ENCODE results near the gene APOM. TPM values are rescaled to one million over a fixed set of nuclear protein-coding genes. Genes with fewer than 3 reads are reported as not detected.

The APOM gene
- total RNA-seq, 1 donor from 2014 or later, result 0.40 TPM

DNA sequence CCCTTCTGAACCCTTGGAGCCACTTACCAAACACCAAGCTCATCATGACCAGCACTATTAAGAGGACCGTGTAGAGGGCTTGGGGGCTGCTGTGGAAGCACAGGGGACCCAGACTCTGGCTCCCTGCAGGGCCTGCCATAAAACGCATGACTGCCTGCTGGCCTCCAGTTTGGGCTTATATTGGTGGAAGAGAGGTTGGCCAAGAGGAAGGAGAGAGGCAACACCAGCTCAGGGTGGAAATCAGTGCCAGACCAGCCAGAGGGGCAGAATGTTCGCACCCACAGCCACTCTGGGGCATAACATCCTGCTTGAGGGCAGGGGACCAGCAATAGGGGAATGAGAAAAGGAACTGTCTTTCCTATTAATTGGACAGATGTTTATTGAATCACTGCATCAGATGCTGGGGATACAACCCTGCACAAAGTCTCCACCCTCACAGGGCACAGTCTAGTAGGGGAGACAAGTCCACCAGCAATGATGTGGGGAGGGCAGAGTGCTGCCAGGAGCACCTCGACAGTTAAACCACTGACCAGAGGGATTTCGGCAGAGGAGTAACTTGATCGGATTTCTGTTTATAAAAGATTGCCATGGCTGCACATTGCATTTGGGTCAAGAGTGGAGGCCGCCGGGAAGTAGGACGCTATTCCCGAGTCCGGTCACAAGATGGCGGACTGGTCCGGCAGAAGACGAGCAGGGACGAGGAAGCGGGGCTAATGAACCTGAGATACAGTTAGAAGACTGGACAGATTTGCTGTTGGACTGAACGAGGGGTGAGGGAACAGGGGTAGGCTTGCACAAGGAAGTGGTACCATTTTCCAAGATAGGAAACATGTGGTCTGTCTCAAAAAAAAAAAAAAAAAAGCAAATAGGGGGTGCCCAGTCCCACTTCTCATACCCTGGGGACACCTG, 24.8 kb downstream of the APOM start, which contains the start of gene LY6G5C:
Gene LY6G5C, minus strand, starts transcription at position 842 of the 909 bp plus-strand sequence. Its CDS starts 694 bp downstream, at position 148.
- peak; percentile 90 for DNase-seq (ENCODE audit: low read depth in 2 of 2)

DNA sequence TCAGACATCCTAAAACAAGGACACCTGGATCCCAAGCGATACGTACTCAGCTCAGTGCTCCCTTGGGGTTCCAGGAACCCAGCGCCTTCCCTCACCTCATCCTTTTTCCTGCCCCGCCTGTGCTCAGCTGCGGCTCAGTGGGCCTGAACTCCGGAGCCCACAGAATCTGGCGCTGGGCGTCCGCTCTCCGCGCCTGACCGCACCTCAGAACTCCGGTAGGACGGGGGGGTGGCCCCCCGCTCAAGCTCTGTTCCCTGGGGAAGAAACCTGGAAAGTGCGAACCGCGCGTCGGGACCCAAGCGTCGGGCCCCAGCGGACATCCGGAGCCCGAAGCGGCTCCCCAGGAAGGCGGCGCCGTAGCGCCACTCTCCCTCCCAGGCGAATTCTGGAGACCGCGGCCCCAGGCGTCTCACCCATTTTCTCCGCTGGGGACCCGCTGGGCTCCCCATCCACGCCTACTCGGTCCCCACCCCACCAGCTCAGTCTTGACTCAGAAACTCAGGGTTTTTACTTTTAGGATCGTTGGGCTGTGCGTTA, 25.5 kb downstream of the APOM start:
- DNase-seq (ENCODE audit: low read depth in 2 of 2), result peak in 1 of 2 donors; percentile 42

DNA sequence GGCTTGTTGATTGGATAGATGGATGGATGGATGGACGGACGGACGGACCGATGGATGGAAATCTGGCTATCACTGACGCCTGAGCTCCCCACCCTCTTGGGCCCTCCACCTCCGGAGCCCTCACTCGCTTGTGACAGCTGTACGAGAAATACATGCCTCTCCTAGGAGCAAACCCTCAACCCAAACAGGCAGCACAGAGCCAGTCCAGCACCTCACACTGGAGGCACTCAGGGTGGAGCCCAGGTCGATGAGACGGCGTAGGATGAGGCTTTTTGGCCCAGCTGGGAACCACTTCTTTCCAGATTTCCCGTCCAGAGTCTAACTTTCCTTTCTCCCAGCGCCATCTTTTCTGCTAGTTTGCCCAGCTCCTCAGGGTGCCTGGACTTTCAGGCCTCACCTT, 27.9 kb downstream of the APOM start:
- no peak for DNase-seq (ENCODE audit: low read depth in 2 of 2)

DNA sequence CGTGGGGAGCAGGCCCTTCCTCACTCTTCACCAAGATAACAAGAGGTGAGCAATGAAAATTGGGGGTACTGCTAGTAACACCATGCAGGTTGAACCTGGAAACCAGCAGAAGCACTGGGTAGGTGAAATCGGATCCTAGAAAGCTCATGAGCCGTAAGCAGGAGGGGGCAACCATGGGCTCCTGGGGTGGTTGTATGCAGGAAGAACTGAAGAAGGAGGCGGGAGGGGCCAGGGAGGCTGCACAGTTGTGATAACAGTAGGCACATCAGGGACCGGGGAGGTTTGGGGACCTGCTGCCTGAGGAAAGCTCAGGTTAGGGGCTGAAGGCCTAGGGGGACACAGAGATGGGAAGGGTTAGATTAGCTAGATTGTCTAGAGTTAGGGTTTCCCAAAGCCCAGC, 30.8 kb downstream of the APOM start:
- DNase-seq (ENCODE audit: low read depth in 2 of 2), result no peak

DNA sequence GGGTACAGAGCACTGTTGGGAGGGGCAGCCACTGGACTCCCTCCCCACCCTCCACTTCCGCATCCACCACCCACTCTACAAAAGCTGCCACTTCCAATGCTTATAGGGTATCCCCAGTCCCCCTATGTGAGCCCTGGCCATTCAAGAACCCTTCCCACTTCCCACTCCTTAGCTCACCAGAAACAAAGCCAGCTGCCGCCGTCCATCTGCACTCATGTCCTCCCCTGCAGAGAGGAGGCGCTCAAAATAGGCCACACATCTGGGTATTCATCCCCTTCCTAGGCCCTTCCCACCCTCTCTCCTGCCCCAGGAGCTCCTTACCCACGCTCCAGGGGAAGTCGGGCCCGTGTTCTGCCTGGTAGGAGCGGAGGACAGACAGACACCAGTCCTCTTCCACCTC, 31.6 kb downstream of the APOM start:
- DNase-seq (ENCODE audit: low read depth in 2 of 2), result no peak

DNA sequence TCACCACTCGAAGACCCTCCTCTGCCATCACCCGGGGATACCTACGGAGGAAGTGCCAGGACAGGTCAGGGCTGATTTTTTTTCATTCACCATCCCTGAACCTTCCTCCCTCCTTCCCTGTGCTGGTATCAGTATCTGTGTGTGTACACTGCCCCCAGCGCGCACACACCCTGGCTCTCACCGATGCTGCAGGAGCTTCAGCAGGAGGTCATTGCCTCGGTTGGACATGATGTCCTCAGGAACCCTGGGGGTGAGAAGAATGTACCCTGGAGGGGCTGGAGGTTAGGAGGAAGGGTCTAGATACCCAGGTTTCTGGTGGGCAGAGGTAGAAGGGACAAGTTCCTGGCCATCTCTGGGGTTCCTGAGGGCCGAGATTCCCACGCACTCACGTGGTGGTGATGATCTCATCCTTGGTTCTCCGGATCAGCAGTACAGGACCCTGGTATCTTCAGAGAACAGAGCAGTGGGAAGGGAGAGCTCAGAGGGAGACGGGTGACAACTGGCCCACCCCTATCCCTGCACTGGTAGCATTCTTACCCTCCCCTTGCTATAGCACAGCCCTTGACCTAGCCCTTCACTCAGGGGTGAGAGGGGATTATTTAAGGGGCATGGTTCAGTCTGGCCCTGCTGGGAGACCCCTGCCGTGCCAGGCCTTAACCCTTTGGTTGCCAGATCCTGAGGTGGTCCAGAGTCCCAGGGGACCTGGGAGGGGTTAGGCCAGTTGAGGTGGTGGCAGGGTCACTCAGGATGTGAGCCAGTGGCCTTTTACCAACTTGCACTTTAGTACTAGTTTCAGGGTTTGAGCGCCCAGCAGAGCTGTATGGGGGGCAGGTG, 32.4 kb downstream of the APOM start:
- no peak for DNase-seq (ENCODE audit: low read depth in 2 of 2)

DNA sequence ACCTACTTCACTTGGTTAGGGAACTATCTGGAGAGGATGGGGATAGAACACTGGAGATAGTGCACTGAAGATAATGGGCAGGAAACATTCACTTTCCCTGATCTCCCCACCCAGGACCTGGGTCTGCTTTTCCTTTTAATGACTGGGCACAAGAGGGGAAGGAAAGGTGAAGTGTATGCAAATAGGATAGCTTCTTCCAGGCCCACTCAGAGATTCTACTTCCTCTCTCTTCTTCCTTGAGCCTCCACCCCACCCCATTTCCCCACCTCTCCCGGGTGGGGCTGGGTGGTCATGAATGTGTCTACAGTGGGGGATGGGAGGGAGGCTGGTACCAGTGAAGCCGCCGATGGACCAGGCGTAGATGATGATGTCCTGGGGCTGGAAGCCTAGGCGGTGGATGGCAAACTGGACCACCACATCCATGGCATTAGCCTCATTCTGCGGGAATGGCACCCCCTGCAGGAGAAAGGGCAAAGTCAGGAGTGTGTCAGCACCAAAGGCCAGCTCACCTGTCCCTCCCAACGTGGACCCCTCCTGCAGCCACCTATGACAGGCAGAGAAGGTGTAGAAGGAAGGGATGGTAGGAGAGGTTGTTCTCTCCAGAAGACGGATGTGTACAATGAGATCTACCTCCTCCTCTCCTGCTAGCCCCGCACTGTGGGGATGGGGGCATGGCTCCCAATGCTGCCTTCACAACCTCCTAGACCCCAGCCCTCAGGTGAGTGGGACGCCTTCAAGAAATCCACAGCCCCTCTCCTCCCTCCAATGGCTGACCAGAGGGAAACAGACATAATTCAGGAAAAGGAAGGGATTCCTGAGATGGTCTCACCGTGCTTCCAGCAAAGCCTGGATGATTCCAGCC, 33.8 kb downstream of the APOM start:
- DNase-seq (ENCODE audit: low read depth in 2 of 2), result peak in 1 of 2 donors; percentile 29

DNA sequence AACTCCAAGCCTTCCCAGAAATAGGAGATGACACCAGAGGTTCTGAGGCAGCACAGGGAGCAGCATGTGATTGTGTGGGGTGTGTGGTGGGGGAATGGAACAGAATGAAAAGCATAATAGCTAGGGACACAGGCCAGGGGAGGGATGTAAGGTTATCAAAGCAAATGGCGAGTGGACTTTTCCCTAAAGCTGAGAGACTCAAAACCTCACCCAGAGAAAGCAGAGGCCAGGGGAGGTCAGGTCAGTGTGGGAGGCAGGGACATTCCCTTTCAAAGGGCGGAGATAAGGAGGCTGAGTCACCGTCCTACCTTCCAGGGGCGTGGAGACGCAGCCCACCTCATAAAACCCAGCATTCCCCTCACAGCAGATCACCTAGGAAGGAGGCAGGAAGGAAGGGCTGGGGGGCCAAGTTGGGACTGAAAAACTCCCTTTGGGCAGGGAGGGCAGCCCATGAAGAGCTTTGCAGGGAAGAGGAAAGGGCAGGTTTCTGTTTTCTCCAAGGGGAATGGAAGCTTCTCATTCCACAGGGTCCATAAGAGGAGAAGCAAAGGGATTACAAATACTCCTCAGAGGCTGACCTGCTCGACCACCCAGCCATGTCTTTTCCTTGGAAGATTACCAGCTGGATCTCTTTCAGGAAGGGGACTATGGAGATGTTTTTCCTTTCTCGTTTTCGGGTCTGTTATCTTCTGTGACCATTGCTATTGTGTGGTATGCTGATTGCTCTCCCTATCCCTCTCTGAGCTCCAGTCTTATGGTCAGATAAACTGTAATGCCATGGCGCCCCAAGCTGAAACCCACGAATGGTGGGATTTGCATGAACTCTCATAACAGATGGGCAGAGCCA, 34.8 kb downstream of the APOM start:
- DNase-seq (ENCODE audit: low read depth in 2 of 2), result no peak

DNA sequence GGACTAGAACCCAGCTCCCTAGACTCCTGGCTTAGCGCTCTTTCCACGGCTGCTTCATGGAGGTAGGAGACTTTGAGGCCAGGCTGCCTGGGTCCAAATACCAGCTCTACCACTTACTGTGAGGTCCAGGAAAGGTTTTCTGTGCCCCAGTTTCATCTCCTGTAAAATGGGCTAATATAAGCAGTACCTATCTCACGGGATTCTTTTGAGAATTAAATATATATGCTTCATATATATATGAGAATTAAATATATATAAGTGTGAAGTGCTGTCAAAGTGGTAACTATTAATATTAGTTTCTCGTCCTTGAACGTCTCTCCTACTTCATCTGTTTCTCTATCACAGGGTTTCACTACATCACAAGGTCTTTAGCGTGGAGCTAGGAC, 35.4 kb downstream of the APOM start:
- DNase-seq (ENCODE audit: low read depth in 2 of 2), result no peak

DNA sequence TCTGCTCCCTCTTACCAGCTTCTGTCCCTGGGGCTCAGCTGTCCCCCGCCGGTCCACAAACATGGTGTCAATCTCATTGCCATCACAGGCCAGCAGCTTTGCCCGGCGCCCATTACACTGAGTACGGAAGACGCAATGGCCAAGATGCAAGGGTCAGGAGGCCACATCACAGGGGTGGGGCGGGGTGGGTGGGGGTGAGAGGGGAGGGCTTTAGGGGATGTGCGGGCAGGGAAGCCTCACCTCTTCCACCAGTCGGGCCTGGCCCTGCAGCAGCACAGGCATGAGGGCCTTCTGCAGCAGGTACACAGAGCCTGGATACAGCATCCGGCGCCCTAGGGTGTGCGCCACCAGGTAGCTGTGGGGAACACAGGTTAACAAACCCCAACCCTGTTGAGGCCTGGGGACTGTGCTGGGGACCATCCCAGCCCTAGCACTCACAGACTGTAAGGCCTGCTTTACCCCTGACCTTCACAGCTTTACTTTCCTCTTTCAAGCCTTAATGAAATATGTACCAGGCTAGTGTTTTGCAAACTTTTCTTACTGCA, 35.9 kb downstream of the APOM start:
- no peak for DNase-seq (ENCODE audit: low read depth in 2 of 2)

DNA sequence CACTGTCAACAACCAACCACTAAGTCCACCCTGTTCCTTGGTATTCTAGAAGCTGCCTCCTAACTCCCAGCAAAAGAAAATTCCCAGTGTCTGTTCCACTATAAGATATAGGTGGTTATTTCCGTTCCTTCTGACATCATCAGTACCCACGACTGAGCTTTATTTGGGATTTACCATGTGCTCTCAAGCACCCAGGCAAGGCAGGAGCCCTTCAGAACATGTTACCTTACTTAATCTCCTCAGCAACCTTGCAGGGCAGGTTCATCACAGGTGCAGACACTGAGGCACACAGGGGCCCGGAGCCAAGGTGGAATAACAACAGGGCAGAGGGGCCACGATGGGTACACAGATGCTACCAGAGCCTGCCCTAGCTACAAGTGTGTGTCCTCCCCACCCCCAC, 36.7 kb downstream of the APOM start:
- DNase-seq (ENCODE audit: low read depth in 2 of 2), result no peak

DNA sequence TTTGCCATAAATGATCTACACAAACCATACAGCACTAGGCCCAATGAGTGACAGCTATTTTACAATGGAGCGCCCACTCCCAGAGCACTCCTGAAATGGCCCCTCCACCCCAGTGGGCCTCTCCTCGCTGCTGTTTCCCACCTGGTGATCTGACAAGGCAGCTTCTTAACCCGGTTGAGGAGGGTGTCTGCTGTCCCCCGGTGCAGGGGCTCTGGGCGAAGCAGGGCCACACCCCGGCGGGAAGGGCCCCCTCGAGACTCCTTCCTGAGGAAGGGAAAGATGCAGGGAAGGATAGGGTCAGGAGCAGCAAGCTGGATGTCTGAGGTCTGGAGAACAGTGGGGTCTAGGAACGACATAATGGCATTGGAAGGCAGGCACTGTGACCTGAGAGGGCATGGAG, 37.2 kb downstream of the APOM start:
- DNase-seq (ENCODE audit: low read depth in 2 of 2), result no peak

DNA sequence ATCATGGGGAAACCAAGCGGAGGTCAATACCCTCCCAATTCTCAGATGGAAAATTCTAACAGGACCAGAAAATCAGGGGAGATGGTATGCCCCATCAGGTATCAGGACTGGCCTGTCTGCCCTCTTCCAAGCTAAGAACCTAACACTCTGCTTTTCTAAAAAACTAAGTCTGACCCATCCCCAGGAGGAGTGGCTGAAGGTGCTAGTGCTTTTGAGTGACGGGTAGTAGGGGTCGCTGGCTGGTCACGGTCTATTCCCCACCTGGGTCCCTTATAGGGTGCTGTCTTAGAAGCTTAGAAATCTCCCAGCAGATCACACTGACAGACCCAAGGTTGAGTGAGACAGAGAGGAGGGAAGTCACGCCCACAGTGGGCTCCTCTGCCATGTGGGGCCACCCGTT, 37.8 kb downstream of the APOM start:
- no peak for DNase-seq (ENCODE audit: low read depth in 2 of 2)

DNA sequence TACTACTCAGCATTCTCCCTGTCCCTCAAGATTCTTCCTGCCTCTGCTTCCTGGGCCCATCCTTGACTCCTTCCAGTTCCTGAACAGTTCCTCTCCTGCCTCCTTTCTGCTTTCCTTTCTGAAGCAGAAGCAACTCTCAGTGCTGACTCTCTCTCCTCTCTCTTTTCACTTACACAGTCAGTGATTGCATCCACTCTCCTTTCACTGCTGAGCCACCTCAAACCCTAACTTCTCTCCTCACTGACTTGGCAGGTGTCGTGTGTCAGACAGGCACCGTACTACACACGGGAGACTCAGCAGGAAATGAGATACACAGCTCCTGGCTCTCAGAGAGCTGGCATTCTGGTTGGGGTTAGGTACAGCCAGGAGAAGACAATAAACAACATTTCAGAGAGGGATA, 41.9 kb downstream of the APOM start:
- no peak for DNase-seq (ENCODE audit: low read depth in 2 of 2)

DNA sequence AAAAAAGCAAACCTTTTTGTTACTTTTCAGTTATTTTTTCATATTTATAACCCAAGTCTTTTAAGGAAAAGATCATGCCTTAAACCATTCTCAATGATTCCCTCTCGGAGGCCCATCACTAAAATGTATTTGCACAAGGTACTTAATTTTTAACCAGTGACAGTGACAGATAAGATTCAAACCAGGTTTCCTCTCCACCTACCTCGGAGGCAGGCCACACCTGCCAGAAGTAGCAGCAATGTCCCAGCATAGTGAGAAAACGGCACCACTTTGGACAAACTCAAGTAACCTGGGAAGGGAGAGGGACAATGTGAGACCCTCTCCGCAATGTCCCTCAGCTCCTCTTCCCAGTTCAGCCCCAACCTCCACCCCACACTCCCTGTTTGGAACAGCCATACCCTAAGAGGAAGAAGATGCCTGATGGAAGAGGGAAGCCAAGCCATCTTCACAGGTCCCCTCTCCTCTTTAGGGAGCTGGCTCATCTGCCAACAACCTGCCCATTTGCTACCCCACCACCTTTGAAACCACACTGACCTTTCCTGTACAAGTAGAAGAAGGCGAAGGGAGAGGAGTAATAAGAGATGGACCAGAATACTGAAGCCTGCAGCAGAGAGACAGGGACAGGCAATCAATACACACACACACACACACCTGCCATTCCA, 45.2 kb downstream of the APOM start:
- no peak for DNase-seq (ENCODE audit: low read depth in 2 of 2)

DNA sequence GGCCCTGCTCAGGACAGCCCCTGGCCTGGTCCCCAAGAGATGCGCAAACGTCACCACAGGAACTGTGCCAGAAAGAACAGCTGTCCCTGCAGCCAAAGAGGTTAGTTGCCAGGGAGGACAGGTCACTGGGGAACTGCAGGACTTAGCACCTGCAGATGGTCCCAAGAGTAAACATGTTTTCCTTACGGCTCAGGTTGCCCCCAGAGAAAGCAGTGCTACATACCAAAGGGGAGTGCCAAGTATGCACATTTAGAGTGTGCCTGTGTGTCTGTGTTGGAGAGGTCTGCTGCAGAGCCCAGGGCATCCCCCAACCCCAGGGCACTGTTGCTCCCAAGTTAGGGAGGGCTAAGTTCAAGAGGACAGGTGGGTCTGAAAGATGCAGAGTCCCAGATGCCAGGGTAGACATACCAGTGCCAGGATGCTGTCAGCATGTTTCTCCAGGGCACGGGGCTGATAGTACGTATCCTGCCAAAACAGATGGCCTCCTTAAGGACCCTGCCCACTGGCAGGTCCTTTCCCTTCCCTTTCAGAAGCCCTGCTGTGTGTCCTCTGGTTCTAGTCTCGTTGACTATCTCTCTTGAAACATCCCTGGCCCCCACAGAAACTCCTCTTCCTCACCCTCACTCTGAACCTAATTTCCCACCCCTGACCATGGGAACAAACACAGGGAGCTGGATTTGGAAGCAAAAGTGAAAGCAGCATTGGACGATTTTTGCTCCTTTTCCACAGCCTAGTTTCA, 46.1 kb downstream of the APOM start:
- peak; percentile 55 to 61 for DNase-seq (ENCODE audit: low read depth in 2 of 2)

DNA sequence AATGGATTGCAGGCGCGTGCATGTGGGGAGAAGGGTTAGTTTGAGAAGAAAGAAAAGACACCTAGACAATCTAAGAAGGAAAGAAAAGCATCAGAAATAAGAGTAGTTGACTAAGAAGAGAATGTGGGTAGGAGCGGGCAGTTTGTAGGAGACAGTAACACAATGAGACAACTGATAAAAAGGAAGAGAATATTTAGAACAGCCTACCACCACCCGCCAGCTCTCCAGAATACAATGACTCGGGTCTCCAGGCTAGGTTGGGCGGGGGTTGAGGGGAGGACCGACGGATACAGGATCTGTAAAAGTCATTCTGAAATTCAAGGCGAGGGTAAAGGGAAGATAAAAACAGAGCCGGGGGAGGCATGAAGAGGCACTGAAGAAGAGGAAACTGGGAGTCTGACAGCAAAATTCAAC, 46.7 kb downstream of the APOM start:
- peak; percentile 31 to 43 for DNase-seq (ENCODE audit: low read depth in 2 of 2)

DNA sequence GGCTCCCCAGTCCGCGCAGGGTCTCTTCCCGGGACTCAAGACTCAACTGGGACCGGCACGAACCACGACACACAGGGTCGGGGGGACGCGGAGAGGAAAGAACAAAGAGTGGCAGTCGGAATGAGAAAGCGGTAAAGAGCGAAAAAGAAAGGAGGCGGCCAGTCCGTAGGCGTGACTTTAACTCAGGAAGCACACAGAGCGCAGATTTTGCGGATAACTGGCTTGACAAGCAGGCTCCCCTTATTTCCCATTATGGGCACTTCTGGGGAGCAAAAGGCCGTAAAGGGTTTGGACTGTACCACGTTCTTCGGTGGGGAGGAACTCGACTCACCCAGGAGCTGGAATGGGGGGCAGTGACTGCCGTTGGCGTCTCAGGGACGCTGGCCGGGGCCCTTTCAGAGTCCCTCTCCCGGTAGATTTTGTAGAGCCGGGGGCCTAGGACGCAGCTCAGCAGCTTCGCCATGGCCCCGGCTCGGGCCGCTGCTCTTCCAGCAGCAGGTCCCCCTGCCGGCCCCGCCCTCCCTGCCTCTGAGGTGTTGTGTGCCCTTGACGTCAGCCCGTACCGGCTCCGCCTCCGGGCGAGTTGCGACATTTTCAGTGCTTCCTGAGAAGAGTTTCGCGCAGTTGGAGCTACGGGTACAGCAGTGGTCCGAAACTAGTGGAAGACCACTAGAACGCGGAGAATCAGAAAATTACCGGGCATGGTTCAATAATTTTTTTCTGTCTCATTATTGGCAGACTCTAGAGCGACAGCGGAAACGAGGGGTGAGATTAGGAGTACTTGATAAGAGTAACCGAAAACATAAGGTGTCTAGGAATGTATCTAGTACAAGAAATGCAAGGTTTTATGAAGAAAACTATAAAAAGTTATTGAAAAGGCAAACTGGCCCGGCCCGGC, 47.4 kb downstream of the APOM start, which contains the start of gene ABHD16A:
Gene ABHD16A, minus strand, starts transcription at position 506 of the 898 bp plus-strand sequence. Its CDS starts 43 bp downstream, at position 463.
- DNase-seq (ENCODE audit: low read depth in 2 of 2), result peak; percentile 99
